Left ventricle myocardium superior (tissue), 1 donor: ENCODE data around the gene SYK. TPM values are rescaled to one million over a fixed set of nuclear protein-coding genes. Genes with fewer than 3 reads are reported as not detected.
"Not testable (repeated sequence)": the region's sequence is repeated elsewhere in the genome, so short reads cannot be mapped to it uniquely, and the experiment has no call there.

Experiments used
- ATAC-seq: fragments of 200-7000 bp; cut with Tn5 transposase; one replicate; pipeline ENCODE4 v1.9.1; 2020; ENCODE audit warnings: mild to moderate bottlenecking, moderate library complexity
- DNase-seq: peaks from one replicate; pipeline ENCODE4 v3.0.0-alpha.2; 2020
- intact Hi-C: fragments of 100-400 bp; cut with micrococcal nuclease; formaldehyde crosslinking; loops from one replicate; pipeline ENCODE4 v1.11.0; 2022
- long read RNA-seq: library from polyadenylated mRNA; unstranded; transcript quantifications from one replicate; pipeline ENCODE4 v2.0.0, GENCODE V29; 2021
- total RNA-seq: library from RNA; stranded (reverse); fragmentation: NEBNext Ultra II Directional; extraction: Animal tissue kit (Norgen Biotek cat#: 25700); gene quantifications from one replicate; pipeline ENCODE4 v1.2.1, GENCODE V29; 2021
- donor health status: DM: no; HTN: yes; CAD: no; lungs with severe emphysema.

The SYK gene
- 5.1 TPM for total RNA-seq
- long read RNA-seq, full-length matches to known transcripts, result 5 of 8 reads
- long read RNA-seq, partial matches to known transcripts, result 3 of 8 reads
- long read RNA-seq, other reads (novel, unspliced or antisense), result 0 of 8 reads

GRCh38 chr9:90801241-90801972 lies at the start of gene SYK:
TSS of gene SYK (plus strand) at chr9:90801819. CDS start at chr9:90843899, 42,080 bp downstream.
- intact Hi-C loops, result no loop called here
- DNase-seq (peak; percentile 76), ATAC-seq (peak; percentile 90)

- DNase-seq, ATAC-seq, intact Hi-C loops: not testable (repeated sequence)
These were observed 45.9 kb upstream of the SYK start for GRCh38 chr9:90755514-90756371.

- intact Hi-C loops, ATAC-seq, DNase-seq: not testable (repeated sequence)
These were observed 41.0 kb upstream of the SYK start for GRCh38 chr9:90760577-90760976.

GRCh38 chr9:90766731-90767130 lies 34.9 kb upstream of the SYK start:
- ATAC-seq, result no peak
- intact Hi-C loops, result no loop called here
- no peak for DNase-seq

GRCh38 chr9:90767523-90768100 lies 34.0 kb upstream of the SYK start:
- ATAC-seq, result no peak

GRCh38 chr9:90770182-90770738 lies 31.4 kb upstream of the SYK start:
- DNase-seq, result no peak
- no peak for ATAC-seq
- intact Hi-C loops, result no loop called here

More at GRCh38 chr9:90767523-90768100, 34.0 kb upstream of the SYK start:
- intact Hi-C loops, result no loop called here
- no peak for DNase-seq

GRCh38 chr9:90770927-90771326 lies 30.7 kb upstream of the SYK start:
- DNase-seq, result no peak
- intact Hi-C loops, result no loop called here
- ATAC-seq, result no peak

GRCh38 chr9:90772386-90772785 lies 29.2 kb upstream of the SYK start:
- no peak for DNase-seq
- intact Hi-C loops, result no loop called here
- no peak for ATAC-seq

GRCh38 chr9:90773617-90774016 lies 28.0 kb upstream of the SYK start:
- intact Hi-C loops, result no loop called here
- ATAC-seq (peak; percentile 48), DNase-seq (no peak)

- intact Hi-C loops, result no loop called here
- ATAC-seq (no peak), DNase-seq (no peak)
These were observed 27.5 kb upstream of the SYK start for GRCh38 chr9:90774071-90774470.

- intact Hi-C loops, result no loop called here
- no peak for ATAC-seq
- DNase-seq, result no peak
These were observed 26.9 kb upstream of the SYK start for GRCh38 chr9:90774682-90775081.

- no peak for DNase-seq
- intact Hi-C loops, result no loop called here
- ATAC-seq, result no peak
These were observed 26.0 kb upstream of the SYK start for GRCh38 chr9:90775657-90776056.

GRCh38 chr9:90778746-90779145 lies 22.9 kb upstream of the SYK start:
- no peak for DNase-seq
- no peak for ATAC-seq
- intact Hi-C loops, result no loop called here

GRCh38 chr9:90783552-90783951 lies 18.1 kb upstream of the SYK start:
- ATAC-seq (no peak), DNase-seq (no peak)
- intact Hi-C loops, result no loop called here

- DNase-seq (no peak), ATAC-seq (no peak)
- intact Hi-C loops, result no loop called here
These were observed 17.7 kb upstream of the SYK start for GRCh38 chr9:90783964-90784363.

GRCh38 chr9:90787771-90788460 lies 13.7 kb upstream of the SYK start:
- ATAC-seq (no peak), DNase-seq (no peak)
- intact Hi-C loops, result no loop called here

- ATAC-seq, intact Hi-C loops, DNase-seq: not testable (repeated sequence)
These were observed 13.1 kb upstream of the SYK start for GRCh38 chr9:90788527-90788926.

GRCh38 chr9:90789408-90789807 lies 12.2 kb upstream of the SYK start:
- intact Hi-C loops, result no loop called here
- DNase-seq (no peak), ATAC-seq (no peak)

- intact Hi-C loops, result no loop called here
- no peak for DNase-seq
- ATAC-seq, result no peak
These were observed 11.8 kb upstream of the SYK start for GRCh38 chr9:90789862-90790261.
